LNCaP clone FGC (cell line): Measurements from ENCODE around the gene PGM1.

Experiments used
- DNase-seq: peaks from one replicate; pipeline ENCODE4 v3.0.0-alpha.2; 2011; ENCODE audit warnings: low read depth
- H3K4me3 ChIP-seq: 2 replicates; pipeline ENCODE4 v1.5.1; 2011; ENCODE audit warnings: mild to moderate bottlenecking, low read depth, low read length, control low read depth
- TF ChIP-seq, protein P1 (sequence below): IDR thresholded peaks from 2 replicates; pipeline ENCODE4 v1.5.1; 2012; ENCODE audit warnings: mild to moderate bottlenecking; ENCODE audit not compliant: control insufficient read depth, insufficient read depth; ENCODE audit errors: extremely low read depth

PGM1 gene

GRCh38 chr1:63645317-63645716 is 52.1 kb downstream of the PGM1 start:
- TF ChIP-seq, protein P1, sequence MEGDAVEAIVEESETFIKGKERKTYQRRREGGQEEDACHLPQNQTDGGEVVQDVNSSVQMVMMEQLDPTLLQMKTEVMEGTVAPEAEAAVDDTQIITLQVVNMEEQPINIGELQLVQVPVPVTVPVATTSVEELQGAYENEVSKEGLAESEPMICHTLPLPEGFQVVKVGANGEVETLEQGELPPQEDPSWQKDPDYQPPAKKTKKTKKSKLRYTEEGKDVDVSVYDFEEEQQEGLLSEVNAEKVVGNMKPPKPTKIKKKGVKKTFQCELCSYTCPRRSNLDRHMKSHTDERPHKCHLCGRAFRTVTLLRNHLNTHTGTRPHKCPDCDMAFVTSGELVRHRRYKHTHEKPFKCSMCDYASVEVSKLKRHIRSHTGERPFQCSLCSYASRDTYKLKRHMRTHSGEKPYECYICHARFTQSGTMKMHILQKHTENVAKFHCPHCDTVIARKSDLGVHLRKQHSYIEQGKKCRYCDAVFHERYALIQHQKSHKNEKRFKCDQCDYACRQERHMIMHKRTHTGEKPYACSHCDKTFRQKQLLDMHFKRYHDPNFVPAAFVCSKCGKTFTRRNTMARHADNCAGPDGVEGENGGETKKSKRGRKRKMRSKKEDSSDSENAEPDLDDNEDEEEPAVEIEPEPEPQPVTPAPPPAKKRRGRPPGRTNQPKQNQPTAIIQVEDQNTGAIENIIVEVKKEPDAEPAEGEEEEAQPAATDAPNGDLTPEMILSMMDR = no peak
- no peak for DNase-seq
- no peak overlapping the region for H3K4me3 ChIP-seq

DNA sequence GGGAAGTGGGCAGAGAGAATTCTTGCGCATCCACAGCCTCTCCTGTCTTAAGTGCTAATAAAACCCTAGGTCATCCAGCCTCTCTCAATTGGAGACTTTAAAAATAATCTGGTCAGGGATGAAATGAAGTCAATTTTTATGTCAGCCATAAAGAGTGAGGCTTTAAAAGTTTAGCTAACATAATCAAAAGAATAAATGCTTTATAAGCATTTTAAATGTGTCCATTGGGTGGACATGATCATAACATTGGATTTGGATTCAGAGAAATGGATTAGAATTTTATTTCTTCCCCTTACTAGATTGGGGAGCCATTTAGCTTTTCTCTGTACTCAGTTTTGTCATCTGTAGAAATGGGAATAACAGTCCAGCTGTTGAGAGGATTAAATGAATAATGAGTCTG is 55.5 kb downstream of the PGM1 start:
- TF ChIP-seq, protein P1 = no peak
- no peak overlapping the region for H3K4me3 ChIP-seq
- no peak for DNase-seq

DNA sequence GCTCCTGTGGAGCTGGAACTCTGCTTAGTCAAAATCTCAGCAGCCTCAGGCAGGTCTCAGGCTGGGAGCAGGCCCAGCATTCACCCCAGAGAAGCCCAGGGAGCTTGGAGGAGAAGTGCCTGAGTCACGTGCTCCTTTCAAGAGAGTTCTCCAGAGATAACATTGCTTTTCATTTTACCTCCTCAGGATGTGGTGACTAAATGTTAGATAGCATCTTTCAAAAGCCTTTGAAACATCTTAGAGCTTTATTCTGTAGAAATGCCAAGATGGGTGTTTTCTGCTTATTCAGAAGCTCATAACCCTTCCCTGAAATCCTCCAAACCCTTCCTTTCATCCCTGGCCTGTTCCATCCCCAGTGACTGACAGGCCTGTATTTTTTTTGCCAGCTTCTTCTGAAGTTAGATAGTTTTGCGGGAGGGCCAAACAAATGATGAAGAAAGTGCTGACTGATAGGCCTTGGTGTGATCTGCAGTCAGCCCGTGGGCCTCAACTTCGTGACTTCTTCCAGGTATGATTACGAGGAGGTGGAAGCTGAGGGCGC is 58.0 kb downstream of the PGM1 start:
- TF ChIP-seq, protein P1 = no peak
- no peak overlapping the region for H3K4me3 ChIP-seq
- no peak for DNase-seq

DNA sequence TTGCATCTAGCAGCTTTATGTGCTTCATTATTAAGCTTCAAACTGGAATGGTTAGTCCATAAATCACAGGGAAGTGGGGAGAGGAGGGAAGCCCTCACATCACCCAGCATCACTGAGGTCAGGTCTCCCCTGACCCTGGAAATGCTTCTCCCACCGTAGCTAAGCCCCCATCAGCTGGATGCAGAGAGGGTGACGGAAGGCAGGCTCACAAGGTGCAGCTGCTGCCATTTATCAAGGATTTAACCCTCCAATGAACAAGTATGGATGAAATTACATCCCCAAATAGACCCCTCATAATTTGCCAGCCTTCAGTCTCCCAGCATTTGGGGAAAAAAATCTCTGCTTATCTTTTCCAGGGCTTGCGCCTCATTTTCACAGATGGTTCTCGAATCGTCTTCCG is 60.8 kb downstream of the PGM1 start:
- H3K4me3 ChIP-seq = no peak overlapping the region
- TF ChIP-seq, protein P1 = no peak
- DNase-seq = no peak

GRCh38 chr1:63659448-63659847 is 66.2 kb downstream of the PGM1 start:
- TF ChIP-seq, protein P1 = no peak
- no peak overlapping the region for H3K4me3 ChIP-seq
- no peak for DNase-seq

- TF ChIP-seq, protein P1 = no peak
- H3K4me3 ChIP-seq = no peak overlapping the region
- no peak for DNase-seq
Observed at GRCh38 chr1:63662056-63662836, 69.0 kb downstream of the PGM1 start.

GRCh38 chr1:63662841-63663240 is 69.6 kb downstream of the PGM1 start:
- no peak for DNase-seq
- TF ChIP-seq, protein P1 = no peak
- no peak overlapping the region for H3K4me3 ChIP-seq
